ENCODE data around the gene BCKDHA.

BCKDHA gene

DNA sequence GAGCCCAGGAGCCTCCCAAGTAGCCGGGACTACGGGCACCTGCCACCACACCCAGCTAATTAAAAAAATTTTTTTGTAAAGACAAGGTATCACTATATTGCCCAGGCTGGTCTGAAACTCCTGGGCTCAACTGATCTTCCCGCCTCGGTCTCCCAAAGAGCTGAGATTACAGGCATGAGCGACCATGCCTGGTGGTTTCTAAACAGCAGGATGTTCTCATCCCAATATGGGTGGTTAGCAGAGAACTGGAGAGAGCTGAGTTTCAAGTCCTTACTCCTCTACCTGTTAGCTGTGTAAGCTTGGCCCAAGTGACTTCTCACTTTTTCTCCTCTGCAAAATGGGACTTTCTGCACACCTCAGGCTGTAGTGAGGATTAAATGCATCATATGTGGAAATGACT lies 13.3 kb upstream of the BCKDHA start:
- ChIA-PET POLR2A (no interaction called here), CTCF (no interaction called here)
- no peak for DNase-seq (ENCODE audit: extremely low spot score)
- no peak for TF ChIP-seq SP1 (IDR thresholded peaks at IDR 0.05)
- no peak for TF ChIP-seq SUZ12 (IDR thresholded peaks at IDR 0.05)
- TF ChIP-seq L3MBTL2 (conservative IDR thresholded peaks at IDR 0.05) = no peak
- TF ChIP-seq NFRKB (IDR thresholded peaks at IDR 0.05) = no peak
- TF ChIP-seq, protein P1, sequence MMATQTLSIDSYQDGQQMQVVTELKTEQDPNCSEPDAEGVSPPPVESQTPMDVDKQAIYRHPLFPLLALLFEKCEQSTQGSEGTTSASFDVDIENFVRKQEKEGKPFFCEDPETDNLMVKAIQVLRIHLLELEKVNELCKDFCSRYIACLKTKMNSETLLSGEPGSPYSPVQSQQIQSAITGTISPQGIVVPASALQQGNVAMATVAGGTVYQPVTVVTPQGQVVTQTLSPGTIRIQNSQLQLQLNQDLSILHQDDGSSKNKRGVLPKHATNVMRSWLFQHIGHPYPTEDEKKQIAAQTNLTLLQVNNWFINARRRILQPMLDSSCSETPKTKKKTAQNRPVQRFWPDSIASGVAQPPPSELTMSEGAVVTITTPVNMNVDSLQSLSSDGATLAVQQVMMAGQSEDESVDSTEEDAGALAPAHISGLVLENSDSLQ (IDR thresholded peaks at IDR 0.05) = no peak
- TF ChIP-seq HDGF (IDR thresholded peaks at IDR 0.05; ENCODE audit: borderline replicate concordance) = no peak
- TF ChIP-seq LEF1 (IDR thresholded peaks at IDR 0.05; ENCODE audit: borderline replicate concordance) = no peak

DNA sequence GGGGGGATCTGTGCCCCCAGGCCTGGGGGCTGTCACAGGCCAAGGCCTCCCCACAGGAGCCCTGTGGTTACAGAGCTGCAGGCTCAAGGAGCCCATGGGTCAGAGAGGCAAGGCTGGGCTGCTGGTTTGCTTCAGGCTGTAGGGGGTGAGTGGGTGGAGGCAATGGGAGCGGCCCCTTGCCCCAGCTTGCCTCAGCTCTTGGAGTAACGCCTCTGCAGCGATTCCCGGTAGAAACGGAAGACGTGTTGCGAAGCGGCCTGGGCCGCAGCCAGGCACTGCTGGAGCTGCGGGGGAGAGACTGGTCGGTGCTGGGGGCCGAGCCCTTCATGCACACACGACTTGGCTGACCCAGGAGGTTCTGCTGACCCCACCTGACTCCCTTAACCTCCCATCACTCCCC lies 11.2 kb upstream of the BCKDHA start:
- peak; percentile 3 for DNase-seq (ENCODE audit: extremely low spot score)
- CTCF ChIA-PET = no interaction called here
- TF ChIP-seq LEF1 (IDR thresholded peaks at IDR 0.05; ENCODE audit: borderline replicate concordance) = no peak
- TF ChIP-seq, protein P1 (IDR thresholded peaks at IDR 0.05) = no peak
- no peak for TF ChIP-seq SUZ12 (IDR thresholded peaks at IDR 0.05)
- no peak for TF ChIP-seq SP1 (IDR thresholded peaks at IDR 0.05)
- no peak for TF ChIP-seq FOXM1 (IDR thresholded peaks at IDR 0.05; ENCODE audit: borderline replicate concordance)
- POLR2A ChIA-PET = interaction anchor here (1.5 kb wide), 1 partner anchor 9 kb away, joined by 3 read pairs; no protein-coding TSS in a partner anchor

DNA sequence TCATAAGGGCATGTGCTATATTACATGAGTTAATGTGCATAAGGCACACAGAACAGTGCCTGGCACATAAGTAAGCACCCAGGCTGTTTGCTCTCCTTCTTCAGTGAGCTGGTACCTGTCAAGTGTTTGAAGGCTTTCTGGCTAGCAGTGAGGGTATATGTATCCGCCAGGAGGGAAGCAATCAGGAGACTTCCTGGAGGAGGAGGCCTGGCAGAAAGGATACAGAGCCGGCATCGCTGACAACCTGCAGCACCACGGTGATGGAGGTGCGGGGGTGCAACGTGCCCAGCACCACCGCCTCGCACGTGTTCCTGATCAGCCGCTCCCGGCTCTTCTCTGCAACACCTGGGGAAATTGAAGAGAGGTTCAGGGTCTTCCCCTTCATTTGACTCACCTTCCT lies 6.0 kb upstream of the BCKDHA start:
- ChIA-PET CTCF (no interaction called here), POLR2A (no interaction called here)
- TF ChIP-seq FOXA1 (IDR thresholded peaks at IDR 0.05) (no peak), SP1 (IDR thresholded peaks at IDR 0.05) (no peak), SUZ12 (IDR thresholded peaks at IDR 0.05) (no peak), FOXM1 (IDR thresholded peaks at IDR 0.05; ENCODE audit: borderline replicate concordance) (no peak), ZNF384 (IDR thresholded peaks at IDR 0.05) (no peak), ARNT (IDR thresholded peaks at IDR 0.05) (no peak), NFRKB (IDR thresholded peaks at IDR 0.05) (no peak), LEF1 (IDR thresholded peaks at IDR 0.05; ENCODE audit: borderline replicate concordance) (no peak), HDGF (IDR thresholded peaks at IDR 0.05; ENCODE audit: borderline replicate concordance) (no peak), L3MBTL2 (conservative IDR thresholded peaks at IDR 0.05) (no peak)
- TF ChIP-seq, protein P1 (IDR thresholded peaks at IDR 0.05) = no peak
- no peak for DNase-seq (ENCODE audit: extremely low spot score)

DNA sequence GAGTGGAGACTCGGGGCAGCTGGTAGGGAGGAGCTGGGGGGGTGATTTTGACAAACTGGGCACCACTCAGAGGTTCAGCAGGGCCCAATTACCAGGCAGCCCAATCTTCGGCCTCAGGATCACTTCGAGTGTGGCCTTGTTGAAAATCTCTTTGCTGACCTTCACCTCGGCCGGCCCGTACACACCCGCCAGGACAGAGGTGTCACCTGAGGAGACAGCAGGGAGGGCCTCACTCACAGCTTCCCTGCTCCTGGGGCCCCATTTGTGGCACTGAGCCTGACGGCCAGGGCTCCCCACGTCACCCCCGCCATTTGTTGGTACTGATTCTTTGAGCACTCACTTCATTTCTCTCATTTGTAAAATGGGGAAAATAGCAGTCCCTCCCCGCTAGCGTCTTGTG lies 4.8 kb upstream of the BCKDHA start:
- TF ChIP-seq L3MBTL2 (conservative IDR thresholded peaks at IDR 0.05) (no peak), BHLHE40 (IDR thresholded peaks at IDR 0.05; ENCODE audit: borderline replicate concordance) (no peak), SUZ12 (IDR thresholded peaks at IDR 0.05) (no peak), ELF4 (IDR thresholded peaks at IDR 0.05) (no peak), FOXM1 (IDR thresholded peaks at IDR 0.05; ENCODE audit: borderline replicate concordance) (no peak), ZNF384 (IDR thresholded peaks at IDR 0.05) (no peak), FOXK2 (IDR thresholded peaks at IDR 0.05) (no peak), SP1 (IDR thresholded peaks at IDR 0.05) (no peak), NFRKB (IDR thresholded peaks at IDR 0.05) (no peak), HDGF (IDR thresholded peaks at IDR 0.05; ENCODE audit: borderline replicate concordance) (no peak)
- TF ChIP-seq, protein P1 (IDR thresholded peaks at IDR 0.05) = no peak
- POLR2A ChIA-PET = interaction anchor here (1.4 kb wide), 1 partner anchor 28 kb away, joined by 3 read pairs; no protein-coding TSS in a partner anchor

DNA sequence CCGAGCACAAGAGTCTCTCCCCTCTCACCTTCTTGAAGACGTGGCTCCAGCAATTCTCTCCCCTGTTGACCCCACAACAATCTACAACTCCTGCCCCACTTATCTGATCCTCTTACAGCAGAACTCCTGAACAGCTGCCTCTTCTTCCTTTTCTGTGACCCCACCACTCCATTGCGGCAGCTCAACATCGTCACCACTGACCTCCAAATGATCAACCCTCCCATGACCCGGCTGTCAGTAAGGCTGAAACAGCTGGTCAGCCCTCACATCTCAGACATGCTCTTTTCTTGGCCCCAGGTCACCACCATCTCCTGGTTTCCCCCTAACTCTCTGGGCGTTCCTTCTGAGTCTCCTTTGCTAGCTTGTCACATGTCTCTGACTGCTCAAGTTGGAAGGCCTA lies 2.3 kb upstream of the BCKDHA start:
- ChIA-PET CTCF (no interaction called here), POLR2A (interaction anchor here (0.6 to 1.4 kb wide), 2 partner anchors 9 to 39 kb away, joined by 3 read pairs; no protein-coding TSS in a partner anchor)
- TF ChIP-seq SP1 (IDR thresholded peaks at IDR 0.05) = no peak
- TF ChIP-seq L3MBTL2 (conservative IDR thresholded peaks at IDR 0.05) = no peak
- no peak for TF ChIP-seq ARNT (IDR thresholded peaks at IDR 0.05)
- TF ChIP-seq CTBP1 (IDR thresholded peaks at IDR 0.05; ENCODE audit: borderline replicate concordance) = no peak
- TF ChIP-seq FOXK2 (IDR thresholded peaks at IDR 0.05) = no peak
- no peak for TF ChIP-seq FOXA1 (IDR thresholded peaks at IDR 0.05)
- no peak for TF ChIP-seq SUZ12 (IDR thresholded peaks at IDR 0.05)
- no peak for TF ChIP-seq TARDBP (IDR thresholded peaks at IDR 0.05)
- no peak for TF ChIP-seq BHLHE40 (IDR thresholded peaks at IDR 0.05; ENCODE audit: borderline replicate concordance)
- TF ChIP-seq ZNF384 (IDR thresholded peaks at IDR 0.05) = no peak
- TF ChIP-seq NFRKB (IDR thresholded peaks at IDR 0.05) = no peak
- no peak for TF ChIP-seq ELF4 (IDR thresholded peaks at IDR 0.05)
- TF ChIP-seq, protein P1 (IDR thresholded peaks at IDR 0.05) = no peak
- no peak for TF ChIP-seq HDGF (IDR thresholded peaks at IDR 0.05; ENCODE audit: borderline replicate concordance)
- TF ChIP-seq FOXM1 (IDR thresholded peaks at IDR 0.05; ENCODE audit: borderline replicate concordance) = no peak
- TF ChIP-seq LEF1 (IDR thresholded peaks at IDR 0.05; ENCODE audit: borderline replicate concordance) = no peak
- no peak for DNase-seq (ENCODE audit: extremely low spot score)

More for the DNA sequence above, 4.8 kb upstream of the BCKDHA start:
- CTCF ChIA-PET = no interaction called here
- DNase-seq (ENCODE audit: extremely low spot score) = no peak
